ENCODE data around the gene NR1H3.

NR1H3 gene

DNA sequence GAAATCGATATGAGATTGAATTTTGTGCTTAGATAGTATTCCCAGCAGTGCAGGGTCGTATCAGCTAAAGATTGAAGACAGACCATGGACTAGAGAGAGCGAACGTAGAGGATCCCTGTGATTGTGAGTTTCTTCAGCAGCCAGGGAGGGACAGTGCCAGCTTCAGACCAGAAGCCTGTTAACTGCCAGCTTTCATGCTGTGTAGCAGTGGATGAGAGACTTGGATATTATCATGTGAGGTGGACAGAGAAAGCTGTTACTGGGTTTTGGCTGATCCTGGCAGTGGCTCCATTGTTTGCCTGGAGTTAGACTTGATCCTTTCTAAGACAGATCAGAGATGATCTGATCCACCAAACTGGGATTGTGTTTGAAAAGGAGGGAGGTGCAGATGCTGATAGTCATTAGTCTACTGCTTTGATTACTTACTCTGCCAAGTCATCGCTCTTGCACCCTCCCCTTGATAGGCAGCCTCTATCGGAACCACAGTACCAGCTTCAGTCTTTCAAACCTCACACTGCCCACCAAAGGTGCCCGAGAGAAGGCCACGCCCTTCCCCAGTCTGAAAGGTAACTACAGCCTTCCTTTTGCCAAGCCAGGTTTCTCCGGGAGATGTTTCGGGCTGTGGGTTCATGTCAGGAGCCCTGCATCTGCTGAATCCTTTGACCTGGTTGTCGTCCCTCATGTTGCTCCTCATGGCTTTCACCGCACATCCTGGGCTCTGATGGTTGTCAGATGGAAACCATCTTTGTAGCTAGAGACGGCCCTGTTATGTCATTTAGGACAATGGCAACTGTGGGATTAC lies 28.4 kb downstream of the NR1H3 start:
- DNase-seq (ENCODE audit: low spot score): no peak
- no peak overlapping the region for H3K27ac ChIP-seq
- TF ChIP-seq, protein P1, sequence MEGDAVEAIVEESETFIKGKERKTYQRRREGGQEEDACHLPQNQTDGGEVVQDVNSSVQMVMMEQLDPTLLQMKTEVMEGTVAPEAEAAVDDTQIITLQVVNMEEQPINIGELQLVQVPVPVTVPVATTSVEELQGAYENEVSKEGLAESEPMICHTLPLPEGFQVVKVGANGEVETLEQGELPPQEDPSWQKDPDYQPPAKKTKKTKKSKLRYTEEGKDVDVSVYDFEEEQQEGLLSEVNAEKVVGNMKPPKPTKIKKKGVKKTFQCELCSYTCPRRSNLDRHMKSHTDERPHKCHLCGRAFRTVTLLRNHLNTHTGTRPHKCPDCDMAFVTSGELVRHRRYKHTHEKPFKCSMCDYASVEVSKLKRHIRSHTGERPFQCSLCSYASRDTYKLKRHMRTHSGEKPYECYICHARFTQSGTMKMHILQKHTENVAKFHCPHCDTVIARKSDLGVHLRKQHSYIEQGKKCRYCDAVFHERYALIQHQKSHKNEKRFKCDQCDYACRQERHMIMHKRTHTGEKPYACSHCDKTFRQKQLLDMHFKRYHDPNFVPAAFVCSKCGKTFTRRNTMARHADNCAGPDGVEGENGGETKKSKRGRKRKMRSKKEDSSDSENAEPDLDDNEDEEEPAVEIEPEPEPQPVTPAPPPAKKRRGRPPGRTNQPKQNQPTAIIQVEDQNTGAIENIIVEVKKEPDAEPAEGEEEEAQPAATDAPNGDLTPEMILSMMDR (conservative IDR thresholded peaks at IDR 0.05; ENCODE audit: low read depth): no peak
- POLR2A ChIA-PET (ENCODE audit: low non-redundant PET): interaction anchor here (0.5 kb wide), 1 partner anchor 67 kb away, joined by 4 read pairs; no protein-coding TSS in a partner anchor
- CTCF ChIA-PET: no interaction called here

DNA sequence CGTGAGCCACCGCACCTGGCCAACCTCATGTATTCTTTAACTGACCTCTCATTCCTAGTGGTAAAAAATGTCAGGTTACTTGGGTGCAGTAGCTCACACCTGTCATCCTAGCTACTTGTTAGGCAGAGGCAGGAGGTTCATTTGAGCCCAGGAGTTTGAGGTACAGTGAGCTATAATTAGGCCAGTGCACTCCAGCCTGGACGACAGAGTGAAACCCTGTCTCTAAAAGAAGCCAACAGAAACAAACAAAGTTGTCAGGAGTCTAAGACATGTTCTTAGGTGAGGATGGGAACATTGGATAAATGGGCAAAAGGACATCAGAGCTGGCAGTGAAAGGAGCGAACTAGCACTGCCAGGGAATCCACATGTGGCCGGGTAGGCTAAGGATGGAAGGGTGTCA lies 30.3 kb downstream of the NR1H3 start:
- CTCF ChIA-PET: interaction anchor here (0.6 kb wide), 1 partner anchor 152 kb away, joined by 6 read pairs; no protein-coding TSS in a partner anchor
- POLR2A ChIA-PET (ENCODE audit: low non-redundant PET): no interaction called here
- no peak for DNase-seq (ENCODE audit: low spot score)
- H3K27ac ChIP-seq: no peak overlapping the region
- TF ChIP-seq, protein P1 (conservative IDR thresholded peaks at IDR 0.05; ENCODE audit: low read depth): no peak

DNA sequence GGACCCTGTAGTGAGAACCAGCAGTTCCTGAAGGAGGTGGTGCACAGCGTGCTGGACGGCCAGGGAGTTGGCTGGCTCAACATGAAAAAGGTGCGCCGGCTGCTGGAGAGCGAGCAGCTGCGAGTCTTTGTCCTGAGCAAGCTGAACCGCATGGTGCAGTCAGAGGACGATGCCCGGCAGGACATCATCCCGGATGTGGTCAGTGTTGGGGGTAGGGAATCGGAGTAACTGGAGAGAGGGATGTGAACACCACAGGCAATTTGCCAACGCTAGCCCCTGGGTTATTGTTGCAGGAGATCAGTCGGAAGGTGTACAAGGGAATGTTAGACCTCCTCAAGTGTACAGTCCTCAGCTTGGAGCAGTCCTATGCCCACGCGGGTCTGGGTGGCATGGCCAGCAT lies 32.1 kb downstream of the NR1H3 start:
- ChIA-PET CTCF (interaction anchor here (0.6 kb wide), 1 partner anchor 202 kb away, joined by 4 read pairs; no protein-coding TSS in a partner anchor), POLR2A (ENCODE audit: low non-redundant PET) (interaction anchor here (0.5 kb wide), 1 partner anchor 18 kb away, joined by 4 read pairs; no protein-coding TSS in a partner anchor)
- no peak for DNase-seq (ENCODE audit: low spot score)

DNA sequence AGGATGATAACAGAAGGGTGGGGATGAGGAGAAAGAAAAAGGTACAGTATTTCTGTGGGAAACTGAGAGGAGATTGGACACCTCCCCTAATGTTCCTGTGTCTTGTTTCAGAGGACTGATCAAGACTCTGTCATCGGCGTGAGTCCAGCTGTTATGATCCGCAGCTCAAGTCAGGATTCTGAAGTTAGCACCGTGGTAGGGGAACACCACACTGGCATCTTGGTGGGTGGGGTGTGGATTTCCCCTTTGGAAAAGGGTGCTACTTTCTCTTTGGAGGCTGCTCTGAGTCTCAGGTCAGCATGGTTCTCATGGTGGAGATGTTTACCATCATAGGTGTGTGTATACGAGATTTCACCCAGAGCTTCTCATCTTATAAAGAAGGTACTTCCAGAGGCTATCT lies 37.6 kb downstream of the NR1H3 start:
- ChIA-PET POLR2A (ENCODE audit: low non-redundant PET) (no interaction called here), CTCF (interaction anchor here (0.7 kb wide), 1 partner anchor 67 kb away, joined by 3 read pairs; no protein-coding TSS in a partner anchor)
- no peak overlapping the region for H3K27ac ChIP-seq
- no peak for DNase-seq (ENCODE audit: low spot score)
- TF ChIP-seq, protein P1 (conservative IDR thresholded peaks at IDR 0.05; ENCODE audit: low read depth): no peak

More for the DNA sequence above, 32.1 kb downstream of the NR1H3 start:
- H3K27ac ChIP-seq: no peak overlapping the region
- TF ChIP-seq, protein P1 (conservative IDR thresholded peaks at IDR 0.05; ENCODE audit: low read depth): no peak

DNA sequence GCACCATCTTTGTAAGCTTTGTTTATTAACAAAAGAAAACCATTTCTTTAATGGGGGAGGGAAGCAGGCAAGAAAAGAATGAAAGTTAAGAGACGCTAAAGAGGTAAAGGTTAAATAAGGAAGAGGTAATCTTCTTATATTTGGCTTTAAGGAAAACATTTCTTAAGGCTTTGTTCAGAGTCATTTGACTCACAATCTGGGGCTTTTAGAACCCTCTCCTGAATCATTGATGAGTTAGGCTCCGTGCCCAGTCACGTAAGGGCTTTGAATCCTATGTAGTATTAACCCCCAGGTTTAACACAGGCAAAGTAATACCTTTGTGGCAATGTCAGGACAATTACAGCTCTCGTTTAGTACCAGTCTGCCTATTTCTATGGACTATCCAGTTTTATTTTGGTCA lies 38.2 kb downstream of the NR1H3 start:
- POLR2A ChIA-PET (ENCODE audit: low non-redundant PET): no interaction called here
- CTCF ChIA-PET: interaction anchor here (0.6 to 0.7 kb wide), 3 partner anchors 64 to 512 kb away, joined by 3 to 5 read pairs (median 3); no protein-coding TSS in a partner anchor
- TF ChIP-seq, protein P1 (conservative IDR thresholded peaks at IDR 0.05; ENCODE audit: low read depth): no peak

DNA sequence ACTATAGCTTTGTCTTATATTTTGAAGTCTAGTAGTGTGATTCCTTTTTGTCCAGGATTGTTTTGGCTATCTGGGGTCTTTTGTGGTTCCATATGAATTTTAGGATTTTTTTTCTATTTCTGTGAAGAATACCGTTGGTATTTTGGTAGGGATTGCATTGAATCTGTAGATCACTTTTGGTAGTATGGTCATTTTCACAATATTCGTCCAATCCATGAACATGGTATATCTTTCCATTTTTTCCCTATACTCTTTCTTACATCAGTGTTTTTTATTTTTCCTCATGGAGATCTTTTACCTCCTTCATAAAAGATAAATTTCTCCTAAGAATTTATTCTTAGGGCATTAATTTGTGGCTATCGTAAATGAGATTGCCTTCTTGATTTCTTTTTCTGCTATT lies 41.3 kb downstream of the NR1H3 start:
- H3K27ac ChIP-seq: no peak overlapping the region
- CTCF ChIA-PET: no interaction called here
- no peak for DNase-seq (ENCODE audit: low spot score)
- POLR2A ChIA-PET (ENCODE audit: low non-redundant PET): no interaction called here
- TF ChIP-seq, protein P1 (conservative IDR thresholded peaks at IDR 0.05; ENCODE audit: low read depth): no peak

More for the DNA sequence above, 38.2 kb downstream of the NR1H3 start:
- H3K27ac ChIP-seq: no peak overlapping the region
- no peak for DNase-seq (ENCODE audit: low spot score)
